IMR-90 (cell line): ENCODE data around the gene KATNIP. TPM values are rescaled to one million over a fixed set of nuclear protein-coding genes. Genes with fewer than 3 reads are reported as not detected.

Source experiments
- ATAC-seq: fragments of 200-7000 bp; cut with Tn5 transposase; 2 replicates; pipeline ENCODE4 v1.9.1; 2020; ENCODE audit warnings: low read depth, mild to moderate bottlenecking, moderate library complexity
- BruUV-seq: library from RNA; stranded (reverse); fragments of 400-500 nt; replicated peaks from 2 replicates; lab custom pipeline; 2021; lab: Mats Ljungman, UMichigan
- CTCF ChIA-PET: fragments of 300-600 bp; formaldehyde crosslinking; extraction: SDS; loops from one replicate; lab custom pipeline; 2021; ENCODE audit warnings: antibody characterized with exemption; lab: Yijun Ruan, JAX
- POLR2A ChIA-PET: fragments of 300-600 bp; sonication (Branson Sonifier 250); formaldehyde crosslinking; loops from one replicate; lab custom pipeline; 2022; ENCODE audit warnings: antibody characterized with exemption; ENCODE audit not compliant: unreplicated experiment; lab: Charles Lee
- DNase-seq: peaks from one replicate; pipeline ENCODE4 v3.0.0; 2013
- H2AFZ ChIP-seq: replicated peaks from 2 replicates; pipeline ENCODE3; 2013; ENCODE audit warnings: low read length, mild to moderate bottlenecking; ENCODE audit not compliant: poor library complexity
- H2AK5ac ChIP-seq: 2 replicates; pipeline ENCODE4 v1.6.1; 2013; ENCODE audit warnings: low read depth, low read length, inconsistent platforms
- H2AK9ac ChIP-seq: replicated peaks from 2 replicates; pipeline ENCODE3; 2013; ENCODE audit warnings: mild to moderate bottlenecking, low read depth, low read length, moderate library complexity; ENCODE audit not compliant: poor library complexity
- H2BK120ac ChIP-seq: 2 replicates; pipeline ENCODE4 v1.6.1; 2013; ENCODE audit warnings: low read depth, low read length, inconsistent platforms
- H2BK15ac ChIP-seq: 3 replicates; pipeline ENCODE4 v1.6.1; 2013; ENCODE audit warnings: low read depth, low read length, inconsistent platforms
- H2BK20ac ChIP-seq: 2 replicates; pipeline ENCODE4 v1.6.1; 2013; ENCODE audit warnings: low read depth, mild to moderate bottlenecking, inconsistent platforms, low read length, moderate library complexity
- H2BK5ac ChIP-seq: 2 replicates; pipeline ENCODE4 v1.6.1; 2013; ENCODE audit warnings: mild to moderate bottlenecking, low read depth, low read length, inconsistent platforms; ENCODE audit not compliant: poor library complexity, severe bottlenecking
- H3K14ac ChIP-seq: replicated peaks from 2 replicates; pipeline ENCODE4 v1.6.1; 2013; ENCODE audit warnings: low read depth, low read length, inconsistent platforms
- H3K18ac ChIP-seq: 2 replicates; pipeline ENCODE4 v1.6.1; 2013; ENCODE audit warnings: low read depth, low read length, control low read depth
- H3K23ac ChIP-seq: 2 replicates; pipeline ENCODE4 v1.6.1; 2013; ENCODE audit warnings: low read depth, low read length, inconsistent platforms
- H3K27ac ChIP-seq: 2 replicates; pipeline ENCODE4 v1.5.1; 2013; ENCODE audit warnings: mild to moderate bottlenecking, control low read depth, low read length; ENCODE audit not compliant: insufficient read depth
- H3K27me3 ChIP-seq: 2 replicates; pipeline ENCODE4 v1.6.1; 2013; ENCODE audit warnings: low read length; ENCODE audit not compliant: control insufficient read depth, insufficient read depth
- H3K36me3 ChIP-seq: 2 replicates; pipeline ENCODE4 v1.6.1; 2013; ENCODE audit warnings: low read length, mixed read lengths; ENCODE audit not compliant: control insufficient read depth, insufficient read depth
- H3K4ac ChIP-seq: 2 replicates; pipeline ENCODE4 v1.6.1; 2013; ENCODE audit warnings: low read depth, low read length, inconsistent platforms
- H3K4me1 ChIP-seq: 2 replicates; pipeline ENCODE4 v1.6.1; 2013; ENCODE audit warnings: low read length, mixed read lengths; ENCODE audit not compliant: control insufficient read depth, insufficient read depth
- H3K4me2 ChIP-seq: 2 replicates; pipeline ENCODE4 v1.6.1; 2013; ENCODE audit warnings: low read depth, mild to moderate bottlenecking, control low read depth, low read length, moderate library complexity
- H3K4me3 ChIP-seq: 2 replicates; pipeline ENCODE4 v1.5.1; 2013; ENCODE audit warnings: low read depth, mild to moderate bottlenecking, control low read depth, low read length, moderate library complexity; ENCODE audit not compliant: insufficient read depth
- H3K56ac ChIP-seq: 2 replicates; pipeline ENCODE4 v1.6.1; 2013; ENCODE audit warnings: low read length, inconsistent platforms; ENCODE audit not compliant: insufficient read depth; ENCODE audit errors: extremely low read depth
- H3K79me1 ChIP-seq, 2 experiments: 2 replicates each; pipeline ENCODE4 v1.6.1; 2013; ENCODE audit warnings: low read length in 2 of 2, inconsistent platforms in 1 of 2, low read depth in 1 of 2
- H3K9ac ChIP-seq: 2 replicates; pipeline ENCODE4 v1.6.1; 2013; ENCODE audit warnings: low read depth, low read length, control low read depth
- H3K9me1 ChIP-seq: 2 replicates; pipeline ENCODE4 v1.6.1; 2013; ENCODE audit warnings: low read length, inconsistent platforms; ENCODE audit not compliant: insufficient read depth
- H3K9me3 ChIP-seq: 2 replicates; pipeline ENCODE4 v1.6.1; 2013; ENCODE audit warnings: low read length; ENCODE audit not compliant: control insufficient read depth, insufficient read depth
- H4K20me1 ChIP-seq: 2 replicates; pipeline ENCODE4 v1.6.1; 2013; ENCODE audit warnings: low read length, inconsistent platforms; ENCODE audit not compliant: insufficient read depth
- H4K5ac ChIP-seq: 2 replicates; pipeline ENCODE4 v1.6.1; 2013; ENCODE audit warnings: mild to moderate bottlenecking, low read depth, low read length, control low read depth
- H4K8ac ChIP-seq, 2 experiments: 2 replicates each; pipeline ENCODE4 v1.6.1; 2013; ENCODE audit warnings: low read depth in 2 of 2, low read length in 2 of 2, control low read depth in 1 of 2, inconsistent platforms in 1 of 2
- H4K91ac ChIP-seq: 2 replicates; pipeline ENCODE4 v1.6.1; 2013; ENCODE audit warnings: low read depth, low read length, inconsistent platforms; ENCODE audit not compliant: insufficient read depth
- MAZ ChIP-seq: IDR thresholded peaks from 2 replicates; pipeline ENCODE4 v1.6.1; 2012; ENCODE audit warnings: low read depth, mild to moderate bottlenecking, low read length, improper control_type of control experiment, moderate library complexity, borderline replicate concordance
- MXI1 ChIP-seq: IDR thresholded peaks from 2 replicates; pipeline ENCODE4 v1.6.1; 2012; ENCODE audit warnings: low read depth, mild to moderate bottlenecking, low read length, moderate library complexity, borderline replicate concordance
- NFE2L2 ChIP-seq: fragments of 150-350 bp; IDR thresholded peaks from 2 replicates; pipeline ENCODE4 v1.6.1; 2016; ENCODE audit warnings: low read depth, mild to moderate bottlenecking, low read length
- RAD21 ChIP-seq: IDR thresholded peaks from 2 replicates; pipeline ENCODE4 v1.6.1; 2012; ENCODE audit warnings: low read length, improper control_type of control experiment
- RFX5 ChIP-seq: IDR thresholded peaks from 2 replicates; pipeline ENCODE4 v1.8.0; 2012; ENCODE audit warnings: low read depth, mild to moderate bottlenecking, low read length, moderate library complexity
- WGBS, 2 experiments: methylation state at CpG; one replicate each; pipeline versions ENCODE4 v1.1.5 to v1.1.7; 2013; ENCODE audit warnings: missing lambda C conversion rate in 2 of 2; ENCODE audit not compliant: insufficient read length in 1 of 2; ENCODE audit errors: extremely low coverage in 2 of 2; 5-methylcytosine and 5-hydroxymethylcytosine counted together
- dilution Hi-C: fragments of 300-500 bp; cut with HindIII; formaldehyde crosslinking; loops from one replicate; pipeline ENCODE4 v1.14.3; 2018; ENCODE audit warnings: low sequenced_read_pairs; ENCODE audit not compliant: unreplicated experiment
- in situ Hi-C: fragments of 300-500 bp; cut with MboI; formaldehyde crosslinking; loops from 3 replicates; pipeline ENCODE4 v1.14.3; 2019; ENCODE audit warnings: low sequenced_read_pairs, inconsistent platforms, mixed read lengths
- intact Hi-C: fragments of 100-400 bp; cut with micrococcal nuclease; formaldehyde crosslinking; loops from 2 replicates; pipeline ENCODE4 v1.10.0; 2022
- polyA plus RNA-seq, 3 experiments: library from polyadenylated mRNA; depleted of rRNA; stranded (reverse); fragments of >200 nt; gene quantifications; 2 replicates each; pipeline ENCODE4 v1.2.3, GENCODE V29; 2012; ENCODE audit warnings: low replicate concordance in 1 of 3
- total RNA-seq: library from RNA; depleted of rRNA; stranded (reverse); fragments of >200 nt; gene quantifications from 2 replicates; pipeline ENCODE4 v1.2.3, GENCODE V29; 2012
- TF ChIP-seq, protein P1 (sequence below): fragments of 150-350 bp; IDR thresholded peaks from 2 replicates; pipeline ENCODE4 v1.6.1; 2016; ENCODE audit warnings: low read depth, mild to moderate bottlenecking, low read length, moderate library complexity, borderline replicate concordance

Gene KATNIP
- total and polyA plus RNA-seq, 2 of the 4 experiments (the other 2 are of a cell fraction): 16.7 to 18.6 TPM

DNA sequence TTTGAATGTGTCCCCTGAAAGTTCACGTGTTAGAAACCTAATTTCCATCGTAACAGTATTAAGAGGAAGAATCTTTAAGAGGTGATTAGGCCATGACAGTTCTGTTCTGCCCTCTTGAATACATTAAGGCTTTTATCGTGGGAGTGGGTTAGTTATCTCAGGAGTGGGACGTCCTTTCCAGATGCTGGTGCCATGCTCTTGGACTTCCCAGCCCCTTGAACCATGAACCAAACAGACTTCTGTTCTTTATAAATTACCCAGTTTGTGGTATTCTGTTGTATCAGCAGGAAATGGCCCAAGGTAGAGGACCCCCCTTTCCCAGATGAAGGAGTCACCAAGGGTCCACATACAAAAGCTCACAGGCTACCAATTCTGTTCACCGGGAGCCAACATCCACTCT, 10.3 kb upstream of the KATNIP start:
- no TSS peak for BruUV-seq
- H3K9ac ChIP-seq: no peak overlapping the region
- no peak overlapping the region for H2BK20ac ChIP-seq
- no peak overlapping the region for H3K18ac ChIP-seq
- no peaks in the 10 kb centered on the region for H3K4me1 ChIP-seq
- H3K14ac ChIP-seq: no peak overlapping the region
- no peak overlapping the region for H3K4ac ChIP-seq
- no peak overlapping the region for H2BK15ac ChIP-seq
- H3K23ac ChIP-seq: no peak overlapping the region
- H2AK9ac ChIP-seq: no peak overlapping the region
- no peak overlapping the region for H3K4me3 ChIP-seq
- H2BK120ac ChIP-seq: no peak overlapping the region
- TF ChIP-seq NFE2L2: no peak
- TF ChIP-seq RAD21: no peak
- TF ChIP-seq MAZ: no peak
- no peak for TF ChIP-seq RFX5
- TF ChIP-seq MXI1: no peak
- TF ChIP-seq, protein P1, sequence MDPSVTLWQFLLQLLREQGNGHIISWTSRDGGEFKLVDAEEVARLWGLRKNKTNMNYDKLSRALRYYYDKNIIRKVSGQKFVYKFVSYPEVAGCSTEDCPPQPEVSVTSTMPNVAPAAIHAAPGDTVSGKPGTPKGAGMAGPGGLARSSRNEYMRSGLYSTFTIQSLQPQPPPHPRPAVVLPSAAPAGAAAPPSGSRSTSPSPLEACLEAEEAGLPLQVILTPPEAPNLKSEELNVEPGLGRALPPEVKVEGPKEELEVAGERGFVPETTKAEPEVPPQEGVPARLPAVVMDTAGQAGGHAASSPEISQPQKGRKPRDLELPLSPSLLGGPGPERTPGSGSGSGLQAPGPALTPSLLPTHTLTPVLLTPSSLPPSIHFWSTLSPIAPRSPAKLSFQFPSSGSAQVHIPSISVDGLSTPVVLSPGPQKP: no peak
- ATAC-seq (no peak), DNase-seq (no peak)
- no peak overlapping the region for H4K91ac ChIP-seq
- CTCF ChIA-PET: no interaction called here
- no peak overlapping the region for H4K8ac ChIP-seq
- peaks cover 18% of the 10 kb centered on the region for H4K20me1 ChIP-seq
- no peak overlapping the region for H3K56ac ChIP-seq
- H3K4me2 ChIP-seq: no peak overlapping the region
- peaks cover 11% of the 10 kb centered on the region; the same call in 1 of the 2 replicates for H3K9me1 ChIP-seq
- in situ Hi-C loops (no loop called here), dilution Hi-C loops (no loop called here), intact Hi-C loops (loop anchor here (5.0 kb wide), 1 partner anchor 47 kb away; no protein-coding TSS in a partner anchor)
- H2AFZ ChIP-seq: no peak overlapping the region
- H3K9me3 ChIP-seq: no peaks in the 10 kb centered on the region
- no peak overlapping the region for H2BK5ac ChIP-seq
- H3K79me1 ChIP-seq: peaks cover 11 to 51% of the 10 kb centered on the region in 2 experiments
- H4K5ac ChIP-seq: no peak overlapping the region
- POLR2A ChIA-PET: no interaction called here
- 67% methylated on average over 3 of the region's 5 CpGs; no CpG with 5 or more reads in 1 of the 2 experiments for WGBS, 2 experiments
- no peaks in the 10 kb centered on the region for H3K27me3 ChIP-seq
- H2AK5ac ChIP-seq: no peak overlapping the region
- H3K36me3 ChIP-seq: peaks cover 70% of the 10 kb centered on the region
- no peak overlapping the region for H3K27ac ChIP-seq
